H9 (cell line): ENCODE measurements around the gene AMMECR1. TPM values are rescaled to one million over a fixed set of nuclear protein-coding genes. Genes with fewer than 3 reads are reported as not detected.

ENCODE experiments used
- DNase-seq: peaks from one replicate; pipeline ENCODE4 v3.0.0-alpha.2; 2017
- H2AFZ ChIP-seq: one replicate; pipeline ENCODE4 v1.6.1; 2013; ENCODE audit warnings: mild to moderate bottlenecking, low read length, control low read depth, moderate library complexity
- H2AK5ac ChIP-seq: 2 replicates; pipeline ENCODE4 v1.6.1; 2013; ENCODE audit warnings: low read length, control low read depth, mixed read lengths; ENCODE audit not compliant: insufficient read length
- H2BK120ac ChIP-seq: one replicate; pipeline ENCODE4 v1.6.1; 2013; ENCODE audit warnings: low read depth, mild to moderate bottlenecking, low read length, control low read depth, inconsistent platforms; ENCODE audit not compliant: poor library complexity, severe bottlenecking
- H2BK12ac ChIP-seq: 2 replicates; pipeline ENCODE4 v1.6.1; 2013; ENCODE audit warnings: low read length, control low read depth, mixed read lengths, low read depth; ENCODE audit not compliant: insufficient read length
- H2BK15ac ChIP-seq: 2 replicates; pipeline ENCODE4 v1.6.1; 2013; ENCODE audit warnings: low read depth, low read length, control low read depth
- H2BK20ac ChIP-seq: one replicate; pipeline ENCODE4 v1.6.1; 2013; ENCODE audit warnings: low read depth, mild to moderate bottlenecking, low read length, control low read depth, inconsistent platforms; ENCODE audit not compliant: poor library complexity, severe bottlenecking
- H2BK5ac ChIP-seq: 2 replicates; pipeline ENCODE4 v1.6.1; 2013; ENCODE audit warnings: low read length, control low read depth, mixed read lengths; ENCODE audit not compliant: insufficient read length
- H3K14ac ChIP-seq: 2 replicates; pipeline ENCODE4 v1.6.1; 2013; ENCODE audit warnings: low read length, control low read depth; ENCODE audit not compliant: insufficient read depth
- H3K18ac ChIP-seq: 2 replicates; pipeline ENCODE4 v1.6.1; 2013; ENCODE audit warnings: low read depth, mild to moderate bottlenecking, mixed read lengths, low read length, control low read depth; ENCODE audit not compliant: insufficient read length
- H3K23ac ChIP-seq: 2 replicates; pipeline ENCODE4 v1.6.1; 2013; ENCODE audit warnings: low read length, control low read depth, mixed read lengths, low read depth; ENCODE audit not compliant: insufficient read length
- H3K23me2 ChIP-seq: 2 replicates; pipeline ENCODE4 v1.6.1; 2013; ENCODE audit warnings: low read depth, mild to moderate bottlenecking, mixed read lengths, low read length, control low read depth; ENCODE audit not compliant: insufficient read length, poor library complexity, severe bottlenecking
- H3K27ac ChIP-seq: 2 replicates; pipeline ENCODE4 v1.5.1; 2013; ENCODE audit warnings: low read length, control low read depth, mixed read lengths, low read depth; ENCODE audit not compliant: insufficient read length
- H3K27me3 ChIP-seq: 2 replicates; pipeline ENCODE4 v1.6.1; 2013; ENCODE audit warnings: low read length, control low read depth, inconsistent platforms; ENCODE audit not compliant: insufficient read depth
- H3K4ac ChIP-seq: 2 replicates; pipeline ENCODE4 v1.6.1; 2013; ENCODE audit warnings: low read depth, mild to moderate bottlenecking, control low read depth, inconsistent platforms, low read length, moderate library complexity
- H3K4me1 ChIP-seq: 2 replicates; pipeline ENCODE4 v1.6.1; 2013; ENCODE audit warnings: low read length, control low read depth, inconsistent platforms; ENCODE audit not compliant: insufficient read depth
- H3K4me2 ChIP-seq: 2 replicates; pipeline ENCODE4 v1.6.1; 2013; ENCODE audit warnings: low read length, control low read depth, mixed read lengths; ENCODE audit not compliant: insufficient read length, insufficient read depth
- H3K56ac ChIP-seq: 2 replicates; pipeline ENCODE4 v1.6.1; 2013; ENCODE audit warnings: low read depth, mild to moderate bottlenecking, mixed read lengths, low read length, control low read depth; ENCODE audit not compliant: insufficient read length
- H3K79me1 ChIP-seq: 2 replicates; pipeline ENCODE4 v1.6.1; 2013; ENCODE audit warnings: low read depth, mild to moderate bottlenecking, moderate library complexity, low read length, control low read depth, inconsistent platforms; ENCODE audit not compliant: insufficient read depth, poor library complexity, severe bottlenecking
- H3K79me2 ChIP-seq: 2 replicates; pipeline ENCODE4 v1.6.1; 2013; ENCODE audit warnings: low read length, control low read depth, inconsistent platforms; ENCODE audit not compliant: insufficient read depth
- H3K9ac ChIP-seq: 2 replicates; pipeline ENCODE4 v1.6.1; 2013; ENCODE audit warnings: low read length, control low read depth, mixed read lengths; ENCODE audit not compliant: insufficient read length; ENCODE audit errors: extremely low read depth
- H3K9me3 ChIP-seq: one replicate; pipeline ENCODE4 v1.6.1; 2013; ENCODE audit warnings: low read depth, low read length, inconsistent platforms; ENCODE audit not compliant: control insufficient read depth
- H3T11ph ChIP-seq: one replicate; pipeline ENCODE4 v1.6.1; 2013; ENCODE audit warnings: mild to moderate bottlenecking, low read length, control low read depth, inconsistent platforms
- H4K20me1 ChIP-seq: one replicate; pipeline ENCODE4 v1.6.1; 2013; ENCODE audit not compliant: control insufficient read depth, insufficient read length, insufficient read depth
- H4K5ac ChIP-seq: 2 replicates; pipeline ENCODE4 v1.6.1; 2013; ENCODE audit warnings: low read depth, mild to moderate bottlenecking, mixed read lengths, low read length, control low read depth; ENCODE audit not compliant: insufficient read length
- H4K8ac ChIP-seq: replicated peaks from 2 replicates; pipeline ENCODE4 v1.6.1; 2013; ENCODE audit warnings: low read length, control low read depth, mixed read lengths, low read depth; ENCODE audit not compliant: insufficient read length
- H4K91ac ChIP-seq: 2 replicates; pipeline ENCODE4 v1.6.1; 2013; ENCODE audit warnings: low read depth, mild to moderate bottlenecking, moderate library complexity, mixed read lengths, low read length, control low read depth; ENCODE audit not compliant: insufficient read length
- H3K27ac Mint-ChIP-seq, 3 experiments: 2 replicates in 2 of 3; 3 replicates in 1 of 3; pipeline ENCODE4 v1.8.0; 2020 to 2021; ENCODE audit warnings: mixed read lengths in 3 of 3, mild to moderate bottlenecking in 1 of 3, moderate library complexity in 1 of 3
- H3K27me3 Mint-ChIP-seq: 2 replicates; pipeline ENCODE4 v1.8.0; 2021; ENCODE audit warnings: low read depth, mild to moderate bottlenecking, moderate library complexity, mixed read lengths
- H3K36me3 Mint-ChIP-seq, 3 experiments: 2 replicates in 2 of 3; 3 replicates in 1 of 3; pipeline ENCODE4 v1.8.0; 2020 to 2021; ENCODE audit warnings: low read depth in 3 of 3, mixed read lengths in 3 of 3; ENCODE audit not compliant: insufficient read depth in 1 of 3
- H3K4me1 Mint-ChIP-seq, 2 experiments: 2 replicates each; pipeline ENCODE4 v1.8.0; 2020; ENCODE audit warnings: mixed read lengths in 2 of 2
- H3K4me3 Mint-ChIP-seq, 2 experiments: 2 replicates in 1 of 2; 3 replicates in 1 of 2; pipeline ENCODE4 v1.8.0; 2020 to 2021; ENCODE audit warnings: mild to moderate bottlenecking in 2 of 2, mixed read lengths in 2 of 2, moderate library complexity in 1 of 2
- H3K9me3 Mint-ChIP-seq, 2 experiments: 2 replicates in 1 of 2; 3 replicates in 1 of 2; pipeline ENCODE4 v1.8.0; 2020; ENCODE audit warnings: mild to moderate bottlenecking in 2 of 2, mixed read lengths in 2 of 2, moderate library complexity in 1 of 2
- CTCF ChIP-seq: fragments of 200-600 bp; sonication (generic); conservative IDR thresholded peaks from 3 replicates; pipeline ENCODE4 v1.8.0; 2021; ENCODE audit warnings: antibody characterized with exemption, mild to moderate bottlenecking
- WGBS: extraction: QIAGEN DNeasy Blood & Tissue Kit; methylation state at CpG from one replicate; pipeline ENCODE4 v1.1.7; 2013; ENCODE audit warnings: missing lambda C conversion rate, low lambda C conversion rate, mixed read lengths; ENCODE audit not compliant: insufficient read length; ENCODE audit errors: extremely low coverage; 5-methylcytosine and 5-hydroxymethylcytosine counted together
- total RNA-seq: library from RNA; stranded (reverse); gene quantifications from 2 replicates; pipeline ENCODE4 v1.2.1, GENCODE V29; 2021

Gene AMMECR1
- total RNA-seq, 1 experiment from 2014 or later, result 28.5 TPM

GRCh38 chrX:110315551-110315950, 2.3 kb downstream of the AMMECR1 start:
- H3K27ac Mint-ChIP-seq, result no peak overlapping the region; a peak in 1 of 7 replicates
- Histone ChIP-seq H3K27me3 (no peaks in the 10 kb centered on the region), H3K4me2 (peak overlapping the region; percentile 13), H4K8ac (no peak overlapping the region), H2BK5ac (no peak overlapping the region), H3K9ac (no peak overlapping the region), H4K5ac (no peak overlapping the region), H3K79me2 (peaks cover 20% of the 10 kb centered on the region; the same call in 1 of the 2 replicates), H3K14ac (no peak overlapping the region), H3K56ac (no peak overlapping the region), H3K27ac (no peak overlapping the region), H3K4me1 (peaks cover 13% of the 10 kb centered on the region), H3K18ac (no peak overlapping the region), H4K20me1 (no peaks in the 10 kb centered on the region), H4K91ac (no peak overlapping the region), H3K23me2 (peaks cover 10% of the 10 kb centered on the region), H2BK20ac (no peak overlapping the region), H2AK5ac (no peak overlapping the region), H3K9me3 (no peaks in the 10 kb centered on the region), H3K23ac (no peak overlapping the region), H2AFZ (no peak overlapping the region), H3T11ph (no peak overlapping the region), H2BK12ac (no peak overlapping the region), H2BK15ac (no peak overlapping the region), H3K4ac (no peak overlapping the region), H3K79me1 (no peaks in the 10 kb centered on the region), H2BK120ac (no peak overlapping the region)
- H3K27me3 Mint-ChIP-seq, result no peaks in the 10 kb centered on the region
- no peaks in the 10 kb centered on the region for H3K36me3 Mint-ChIP-seq
- no peaks in the 10 kb centered on the region for H3K9me3 Mint-ChIP-seq
- peak overlapping the region; percentile 92 to 98; a peak in 3 of 5 replicates for H3K4me3 Mint-ChIP-seq
- H3K4me1 Mint-ChIP-seq, result peaks cover 74 to 75% of the 10 kb centered on the region in 2 experiments
- DNase-seq, result no peak
- no peak for TF ChIP-seq CTCF
- no CpG with 5 or more reads among the region's 1 CpG for WGBS
